GM19239 (cell line): ENCODE results near the gene RABGAP1.

Experiments used
- DNase-seq: peaks from one replicate; pipeline ENCODE4 v3.0.0; 2011; ENCODE audit warnings: low spot score; ENCODE audit not compliant: insufficient read length
- FAIRE-seq: peaks from 2 replicates; lab custom pipeline; 2011; peaks lifted over from hg19 to GRCh38; lab: Jason Lieb, UNC

RABGAP1 gene

DNA sequence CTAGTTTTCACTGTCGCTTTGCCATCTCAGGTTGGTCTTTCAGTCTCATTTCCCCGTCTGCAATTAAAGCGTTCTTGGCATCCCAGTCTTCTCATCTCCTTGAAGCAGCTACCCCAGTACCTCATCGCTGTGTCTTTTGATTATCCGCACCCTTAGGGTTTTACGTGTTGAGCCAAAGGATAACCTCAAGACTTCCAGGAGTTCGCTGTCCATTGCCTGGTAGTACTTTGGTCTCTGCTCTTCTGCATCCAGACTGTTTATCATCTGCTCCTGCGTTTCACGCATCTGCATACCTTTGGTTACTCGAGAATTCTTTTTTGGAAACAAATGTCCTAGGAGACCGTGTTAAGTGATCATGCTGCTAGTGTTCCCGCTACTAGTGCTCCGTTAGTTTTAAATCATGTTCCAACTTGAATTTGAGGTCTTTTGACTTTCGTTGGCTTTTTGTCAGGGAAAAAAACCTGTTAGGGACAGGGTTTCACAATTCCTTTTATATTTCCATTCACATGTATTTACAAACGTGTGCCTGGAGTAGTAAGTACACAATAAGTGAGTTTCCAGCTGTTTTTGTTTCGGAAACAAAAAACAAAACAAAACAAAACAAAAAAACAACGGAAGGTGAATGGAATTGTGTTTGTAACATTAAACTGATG is 888 bp downstream of the RABGAP1 start:
- peak; percentile 81 for FAIRE-seq

DNA sequence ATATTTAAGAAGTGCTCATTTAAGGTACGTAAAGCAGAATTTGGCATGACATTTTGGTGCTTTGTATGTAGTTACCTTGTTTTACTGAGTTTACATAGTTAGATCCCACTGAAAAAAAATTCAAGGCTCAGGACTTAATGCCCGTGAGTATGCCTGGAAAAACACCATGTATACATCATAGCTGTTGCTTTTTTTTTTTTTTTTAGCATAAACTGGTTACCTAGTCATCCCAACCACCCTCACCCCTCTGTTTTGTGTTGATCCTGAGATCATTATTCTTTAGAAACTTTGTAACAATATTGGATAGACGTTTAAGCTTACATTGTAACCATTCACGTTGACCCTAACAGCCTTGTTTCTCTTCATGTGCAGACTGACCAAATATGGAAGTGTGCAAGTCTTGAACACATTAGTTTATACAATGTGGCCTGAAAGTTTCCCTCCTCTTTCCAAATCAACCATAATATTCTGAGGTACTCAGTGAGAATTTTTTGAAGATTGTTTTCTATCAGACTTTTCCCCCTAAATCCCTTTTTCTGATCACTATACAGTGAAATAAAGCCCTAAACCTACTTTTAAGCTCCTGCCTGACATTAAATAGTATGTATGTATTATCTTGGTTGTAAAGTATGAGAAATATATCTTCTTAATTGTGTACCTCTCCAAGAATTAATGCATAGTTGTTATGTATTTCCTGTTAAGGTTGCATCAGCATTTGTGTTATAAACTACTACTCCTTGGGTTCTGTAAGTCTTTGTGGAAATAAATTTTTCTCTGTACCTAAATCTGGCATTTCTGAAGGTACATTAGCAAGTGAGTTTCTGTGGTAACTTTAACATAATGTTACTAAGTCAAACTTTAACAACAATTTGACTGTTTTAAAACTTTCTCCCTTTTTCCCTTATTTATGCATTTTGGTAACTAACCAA is 4.4 kb downstream of the RABGAP1 start:
- no peak for FAIRE-seq
- DNase-seq: no peak

More for the DNA sequence above, 888 bp downstream of the RABGAP1 start:
- DNase-seq: no peak

DNA sequence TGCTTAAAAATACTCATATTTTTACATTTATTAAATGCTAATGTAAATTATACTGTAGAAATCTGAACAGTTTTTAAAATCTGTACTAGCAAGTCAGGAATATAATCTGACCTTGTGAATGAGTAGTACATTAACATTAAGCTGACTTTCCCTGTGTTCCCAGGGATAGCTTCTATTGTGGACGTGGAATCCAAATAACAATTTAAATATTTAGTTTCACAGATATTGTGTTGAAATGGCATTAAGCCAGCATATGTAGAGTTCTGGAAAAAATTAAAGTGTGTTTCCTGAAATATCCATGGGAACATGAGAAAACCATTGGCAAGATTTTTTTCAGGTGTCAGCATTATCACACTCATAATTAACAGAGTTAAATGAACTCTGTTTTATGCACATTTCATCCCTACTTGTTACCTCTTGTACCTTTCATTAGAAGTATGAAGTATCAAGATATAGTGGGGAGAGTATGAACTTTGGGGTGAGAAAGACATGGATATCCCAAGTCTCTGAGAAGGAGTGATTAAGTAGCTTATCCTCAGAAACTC is 5.7 kb downstream of the RABGAP1 start:
- no peak for DNase-seq
- no peak for FAIRE-seq

DNA sequence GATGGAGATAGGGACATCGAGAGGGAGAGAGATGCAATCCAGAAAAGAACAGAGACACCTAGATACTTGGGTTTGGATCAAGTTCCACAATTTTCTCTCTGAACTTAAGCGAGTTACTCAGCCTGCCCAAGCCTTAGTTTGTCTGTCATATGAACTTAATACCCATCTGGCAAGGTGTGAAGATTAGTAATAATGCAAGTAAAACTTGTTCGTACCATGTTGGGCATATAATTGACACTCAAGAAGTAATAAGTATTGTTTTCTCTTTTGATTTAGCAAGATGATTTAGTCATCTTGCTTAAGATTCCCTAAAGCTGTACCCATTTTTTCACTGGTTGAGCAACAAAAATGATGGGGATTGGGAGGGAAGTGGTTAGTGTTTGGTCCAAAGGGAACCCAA is 7.5 kb downstream of the RABGAP1 start:
- no peak for DNase-seq
- no peak for FAIRE-seq

DNA sequence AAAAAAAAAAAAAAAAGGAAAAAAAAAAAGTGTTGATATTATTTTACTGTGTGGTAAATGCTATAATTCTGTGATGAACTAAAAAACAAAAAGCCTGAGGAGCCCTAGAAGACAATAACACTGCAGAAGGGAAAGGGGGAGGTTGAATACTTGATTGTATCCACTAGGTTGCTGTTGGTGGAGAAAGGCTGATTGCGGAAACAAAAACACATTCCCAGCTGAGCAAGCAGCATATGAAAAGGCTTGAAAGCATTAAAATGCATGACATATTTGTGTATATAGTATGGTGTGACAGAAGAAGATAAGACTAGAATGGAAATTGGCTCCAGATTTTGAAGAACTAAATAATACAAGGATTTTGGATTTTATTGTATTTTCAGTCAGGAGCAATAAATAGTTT is 8.9 kb downstream of the RABGAP1 start:
- FAIRE-seq (no peak), DNase-seq (no peak)

DNA sequence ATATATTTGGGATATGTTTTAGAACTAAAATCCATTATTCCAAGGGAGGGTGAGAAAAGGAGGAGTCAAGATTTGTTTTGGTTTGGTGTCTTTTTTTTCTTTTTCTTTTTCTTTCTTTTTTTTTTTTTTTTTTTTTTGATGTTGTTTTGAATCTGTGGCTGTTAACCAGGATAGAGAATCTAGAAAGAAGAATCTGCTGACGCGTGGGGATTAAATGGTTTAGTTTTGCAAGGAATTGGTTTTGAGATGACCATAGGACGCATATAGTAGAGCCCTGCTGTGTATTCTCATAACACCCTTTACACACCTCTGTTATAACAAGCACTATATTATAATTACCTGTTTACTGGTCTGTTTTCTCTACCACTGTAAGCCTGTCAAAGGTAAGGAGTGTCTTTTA is 9.4 kb downstream of the RABGAP1 start:
- DNase-seq (no peak), FAIRE-seq (no peak)

DNA sequence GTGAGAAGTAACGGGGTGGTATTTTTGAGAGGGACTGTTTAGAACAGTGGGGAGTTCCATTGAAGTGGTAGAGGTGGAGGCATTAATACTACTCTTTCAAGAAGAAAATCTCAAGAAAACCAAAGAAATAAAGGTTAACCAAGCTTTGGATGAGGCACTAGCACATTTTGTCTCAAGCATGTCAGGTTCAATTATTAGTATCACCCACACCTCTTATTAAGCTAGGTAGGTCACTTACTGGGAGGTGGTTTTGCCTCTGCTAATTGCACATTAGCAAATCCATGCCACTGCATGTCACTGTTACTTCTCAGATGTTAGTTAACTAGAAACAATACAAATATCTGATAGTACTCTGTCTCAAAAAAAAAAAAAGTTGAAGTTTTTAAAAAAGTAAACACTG is 10.2 kb downstream of the RABGAP1 start:
- DNase-seq: no peak
- FAIRE-seq: no peak

DNA sequence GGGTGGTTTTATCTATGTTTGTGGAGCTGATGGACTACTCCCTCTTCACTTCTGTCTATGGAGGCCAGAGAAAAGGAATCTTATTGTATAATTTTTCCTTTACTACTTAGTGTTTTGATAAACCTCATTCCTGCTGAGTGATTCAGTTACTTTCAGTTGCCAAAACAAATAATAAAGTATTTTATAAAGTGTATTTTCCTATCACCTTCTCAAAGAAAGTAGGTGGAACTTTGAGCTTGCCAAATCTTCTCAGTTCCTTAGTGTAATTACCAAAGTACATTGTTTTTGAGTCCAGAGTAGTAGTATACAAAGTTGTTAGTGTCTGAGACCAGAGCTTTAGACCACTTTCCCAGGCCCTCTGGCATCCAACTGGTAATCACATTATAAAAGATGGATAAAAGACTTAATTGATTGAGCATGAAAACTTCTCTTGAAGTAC is 13.5 kb downstream of the RABGAP1 start:
- DNase-seq (no peak), FAIRE-seq (no peak)

DNA sequence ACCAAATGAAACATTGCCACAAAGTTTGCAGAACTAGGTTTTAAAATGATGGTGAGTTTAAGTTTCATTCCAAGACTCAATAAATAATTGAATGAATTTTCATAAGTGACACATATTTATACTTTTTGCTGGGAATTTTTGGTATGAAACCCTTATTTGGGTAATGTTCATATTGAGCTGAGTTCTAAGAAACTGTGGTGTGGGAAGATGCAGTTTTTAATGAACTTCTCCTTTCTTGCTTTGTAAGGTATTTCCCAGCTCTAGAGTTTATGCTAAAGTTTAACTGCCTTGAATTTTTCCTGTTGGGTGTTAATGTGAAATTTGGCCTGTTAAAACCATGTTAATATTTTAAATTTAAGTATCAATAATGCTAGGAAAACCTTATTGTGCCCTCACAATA is 15.1 kb downstream of the RABGAP1 start:
- no peak for FAIRE-seq
- no peak for DNase-seq

DNA sequence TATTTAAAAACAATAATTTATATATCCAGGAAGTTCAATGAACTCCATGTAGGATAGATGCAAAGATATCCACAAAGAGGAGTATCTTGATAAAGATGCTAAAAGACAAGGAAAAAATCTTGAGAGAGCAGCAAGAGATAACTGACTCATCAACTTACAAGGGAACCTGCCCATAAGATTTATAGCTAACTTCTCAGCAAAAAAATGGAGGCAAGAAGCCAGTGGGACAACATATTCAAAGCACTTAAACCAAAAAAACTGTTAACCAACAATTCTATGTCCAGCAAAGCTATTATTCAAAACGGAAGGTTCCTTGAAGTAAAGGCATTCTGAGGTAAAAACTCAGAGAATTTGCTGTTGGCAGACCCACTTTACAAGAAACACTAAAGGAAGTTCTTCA is 20.3 kb downstream of the RABGAP1 start:
- DNase-seq: no peak
- FAIRE-seq: no peak

DNA sequence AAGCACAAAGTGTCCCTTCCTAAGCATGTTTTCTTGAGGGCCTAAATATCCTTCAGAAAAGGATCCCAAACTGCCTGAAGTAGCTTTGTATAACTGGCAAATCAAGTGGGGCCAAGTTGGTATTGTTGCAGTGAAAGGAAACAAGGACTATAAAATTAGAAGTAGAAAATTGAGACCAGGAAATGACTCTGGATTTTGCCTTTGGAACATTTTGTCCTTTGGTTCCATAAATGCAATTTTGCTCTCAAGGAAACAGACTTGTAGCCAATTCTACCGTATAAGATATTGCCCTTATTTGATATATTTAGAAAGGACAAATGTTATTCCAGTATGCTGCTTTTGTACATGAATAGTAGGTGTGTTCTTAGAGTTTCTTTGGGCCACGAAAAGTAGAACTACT is 34.4 kb downstream of the RABGAP1 start:
- no peak for FAIRE-seq
- DNase-seq: no peak

DNA sequence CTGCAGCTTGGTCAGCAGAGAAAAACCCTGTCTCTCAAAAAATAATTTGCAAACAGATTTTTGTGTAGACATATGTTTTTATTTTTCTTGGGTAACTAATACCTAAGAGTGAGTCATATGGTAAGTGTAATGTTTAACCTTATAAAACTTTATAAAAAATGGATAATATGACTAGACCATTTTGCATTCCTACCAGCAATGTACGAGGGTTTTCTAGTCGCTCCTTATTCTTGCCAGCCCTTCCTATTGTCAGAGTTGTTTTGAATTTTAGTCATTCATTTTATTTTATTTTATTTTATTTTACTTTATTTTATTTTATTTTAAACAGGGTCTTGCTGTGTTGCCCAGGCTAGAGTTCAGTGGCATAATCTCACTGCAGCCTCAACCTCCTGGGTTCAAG is 37.8 kb downstream of the RABGAP1 start:
- FAIRE-seq (no peak), DNase-seq (no peak)

DNA sequence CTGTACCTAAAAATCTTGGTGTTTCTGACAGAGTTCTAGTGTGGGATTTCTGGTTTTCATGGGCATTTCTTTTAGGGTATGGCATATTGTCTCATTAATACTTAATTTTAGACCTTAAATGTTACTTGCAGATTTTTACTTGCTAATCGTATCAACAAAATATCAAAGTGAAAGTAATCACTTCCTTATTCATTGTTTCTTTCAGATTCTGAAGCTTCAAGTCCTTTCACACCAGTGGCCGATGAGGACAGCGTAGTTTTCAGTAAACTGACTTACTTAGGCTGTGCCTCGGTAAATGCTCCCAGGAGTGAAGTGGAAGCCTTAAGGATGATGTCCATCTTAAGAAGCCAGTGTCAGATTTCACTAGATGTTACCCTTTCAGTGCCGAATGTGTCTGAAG is 45.2 kb downstream of the RABGAP1 start:
- no peak for DNase-seq
- no peak for FAIRE-seq

DNA sequence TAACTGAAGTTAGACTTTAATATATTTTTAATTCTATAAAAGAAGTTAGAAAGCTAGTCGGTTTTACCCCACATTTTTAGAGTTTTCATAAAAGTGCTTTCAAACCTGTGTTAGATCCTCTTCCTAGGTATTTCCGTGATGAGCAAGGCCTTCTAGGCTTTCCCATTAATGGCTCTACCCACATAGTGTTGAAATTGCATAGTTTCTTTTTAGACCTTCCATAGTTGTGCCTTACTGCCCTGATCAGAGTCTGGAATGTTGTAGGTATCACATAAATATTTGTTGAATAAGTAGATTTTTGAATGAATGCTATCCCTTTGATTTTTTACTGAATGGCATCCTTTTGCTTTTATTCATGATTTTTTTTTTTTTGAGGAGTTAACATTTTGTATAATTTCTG is 47.3 kb downstream of the RABGAP1 start:
- FAIRE-seq (no peak), DNase-seq (no peak)

DNA sequence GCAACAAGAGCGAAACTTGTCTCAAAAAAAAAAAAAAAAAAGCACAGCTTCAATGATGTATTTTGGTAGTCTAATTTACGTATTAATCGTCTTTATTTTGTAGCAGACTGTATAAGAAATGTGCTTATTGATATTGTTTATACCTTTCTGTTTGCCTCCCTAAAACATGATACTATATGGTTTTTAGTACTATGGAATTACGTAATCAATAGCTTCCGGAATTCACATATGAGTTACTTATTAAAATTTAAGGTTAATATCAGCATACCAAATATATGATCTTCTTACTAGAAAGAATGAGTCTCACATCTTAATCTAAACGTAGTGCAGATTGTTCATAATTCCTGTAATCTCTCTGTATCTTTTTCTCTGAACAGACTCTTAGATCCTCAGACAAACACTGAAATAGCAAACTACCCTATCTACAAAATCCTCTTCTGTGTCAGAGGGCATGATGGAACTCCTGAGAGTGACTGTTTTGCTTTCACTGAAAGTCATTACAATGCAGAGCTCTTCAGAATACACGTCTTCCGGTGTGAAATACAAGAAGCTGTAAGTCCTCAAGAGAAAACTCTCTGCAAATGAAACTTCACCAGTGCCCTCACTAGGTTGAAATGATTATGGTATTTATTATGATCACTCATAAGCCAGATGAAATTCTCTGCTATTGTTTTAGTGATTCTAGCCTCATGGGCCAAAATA is 48.3 kb downstream of the RABGAP1 start:
- peak; percentile 86 for FAIRE-seq
- peak; percentile 15 for DNase-seq

DNA sequence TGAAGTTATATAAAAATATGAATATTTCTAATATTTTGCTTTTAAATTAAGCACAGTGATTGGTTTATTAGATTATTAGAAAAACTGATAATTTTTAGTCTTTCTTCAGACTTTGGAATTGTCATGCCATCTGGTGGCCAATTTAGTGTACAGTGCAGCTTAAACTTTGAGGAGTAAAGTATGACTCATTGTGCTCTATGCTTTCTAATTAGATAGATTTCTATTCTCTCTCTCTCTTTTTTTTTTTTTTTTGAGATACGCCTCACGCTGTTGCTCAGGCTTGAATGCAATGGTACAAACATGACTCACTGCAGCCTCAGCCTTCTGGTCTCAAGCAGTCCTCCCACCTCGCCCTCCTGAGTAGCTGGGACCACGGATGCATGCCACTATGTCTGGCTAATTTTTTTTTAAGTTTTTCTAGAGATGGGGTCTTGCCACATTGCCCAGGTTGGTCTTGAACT is 50.6 kb downstream of the RABGAP1 start:
- FAIRE-seq (peak; percentile 66), DNase-seq (peak; percentile 3)

DNA sequence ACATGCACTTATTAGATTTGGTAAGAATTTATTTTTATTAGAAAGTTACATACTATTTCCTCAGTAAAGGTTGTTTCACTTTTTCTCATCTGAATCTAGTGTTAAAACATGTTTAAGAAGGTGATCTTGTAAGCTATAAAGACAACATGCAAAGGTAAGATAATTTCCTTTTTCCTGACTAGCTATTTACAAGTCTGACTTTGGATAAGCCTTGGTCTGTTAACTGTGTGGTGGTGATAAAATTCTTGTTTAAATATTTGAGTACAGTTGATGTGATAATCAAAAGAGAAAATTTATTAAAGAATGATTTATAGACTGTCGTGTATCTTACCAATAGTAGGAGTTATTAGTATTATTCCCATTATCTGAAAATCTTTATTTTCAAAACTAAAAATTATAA is 55.8 kb downstream of the RABGAP1 start:
- FAIRE-seq (no peak), DNase-seq (no peak)

DNA sequence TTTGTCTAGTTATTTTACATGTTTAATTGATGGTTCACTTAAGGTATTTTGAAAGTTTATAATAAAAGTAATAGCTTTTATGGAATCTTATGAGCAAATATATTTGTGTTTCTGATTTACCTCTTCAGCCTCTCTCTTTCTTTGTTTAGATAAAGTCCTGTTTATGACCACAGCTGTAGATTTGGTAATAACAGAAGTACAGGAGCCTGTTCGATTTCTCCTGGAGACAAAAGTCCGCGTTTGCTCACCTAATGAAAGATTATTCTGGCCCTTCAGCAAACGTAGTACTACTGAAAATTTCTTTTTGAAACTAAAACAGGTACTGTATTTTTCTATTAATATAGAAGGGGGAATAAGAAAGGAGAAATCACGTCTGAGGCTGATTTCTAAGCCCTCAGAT is 57.6 kb downstream of the RABGAP1 start:
- no peak for FAIRE-seq
- DNase-seq: no peak

DNA sequence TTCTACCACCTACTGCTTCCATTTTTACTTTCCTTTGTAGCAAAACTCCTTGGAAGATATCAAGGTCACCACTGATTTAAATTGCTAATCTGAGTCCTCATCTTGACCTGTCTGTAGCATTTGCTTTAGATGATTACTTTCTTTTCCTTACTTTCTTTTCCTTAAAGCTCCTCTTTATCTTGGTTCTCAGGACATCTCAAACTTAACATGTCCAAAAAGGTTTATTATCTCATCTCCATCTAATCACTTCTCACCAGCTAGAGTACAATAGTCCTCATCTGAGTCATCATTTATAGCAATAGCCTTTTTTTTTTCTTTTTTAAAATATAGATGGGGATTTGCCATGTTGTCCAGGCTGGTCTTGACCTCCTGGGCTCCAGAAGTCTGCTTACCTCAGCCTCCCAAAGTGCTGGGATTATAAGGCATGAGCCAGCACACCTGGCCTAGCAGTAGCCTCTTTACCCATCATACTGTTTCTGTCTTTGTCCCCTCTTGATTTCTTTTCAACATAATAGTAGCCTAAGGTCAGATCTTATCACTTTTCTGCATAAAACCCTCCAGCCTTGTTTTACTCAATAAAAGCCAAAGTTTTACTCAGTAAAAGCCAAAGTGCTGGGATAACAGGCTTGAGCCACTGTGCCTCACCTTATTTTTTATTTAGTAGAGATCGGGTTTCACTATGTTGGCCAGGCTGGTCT is 59.7 kb downstream of the RABGAP1 start:
- no peak for FAIRE-seq

DNA sequence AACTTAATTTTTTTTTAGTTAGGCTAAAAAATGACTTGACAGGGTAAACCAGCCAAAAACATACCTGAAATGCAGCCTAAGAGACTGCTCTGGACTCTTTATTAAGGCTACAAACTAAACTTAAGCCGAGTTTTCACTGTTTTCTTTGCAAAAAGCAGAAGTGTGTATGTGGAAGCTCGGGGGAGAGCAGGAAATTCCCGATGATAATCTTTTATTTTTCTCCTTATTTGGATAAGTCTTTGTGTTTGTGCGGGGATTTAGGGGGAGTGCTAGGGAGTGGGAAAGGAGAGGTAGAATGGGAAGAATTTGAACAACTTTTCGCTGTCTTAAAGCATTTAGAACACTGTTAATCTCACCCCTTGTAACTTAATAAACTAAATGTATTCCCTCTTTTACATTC is 61.9 kb downstream of the RABGAP1 start:
- FAIRE-seq (no peak), DNase-seq (no peak)

More for the DNA sequence above, 59.7 kb downstream of the RABGAP1 start:
- no peak for DNase-seq
